ENCODE measurements around the gene MYL3. TPM values are rescaled to one million over a fixed set of nuclear protein-coding genes. Genes with fewer than 3 reads are reported as not detected.

The MYL3 gene
- polyA plus RNA-seq, 1 donor from 2014 or later = 2.1 TPM

GRCh38 chr3:46897031-46897430, 33.8 kb upstream of the MYL3 start:
- no peaks in the 10 kb centered on the region for H3K36me3 ChIP-seq (ENCODE audit: insufficient read depth, low read length)
- no peaks in the 10 kb centered on the region for H4K20me1 ChIP-seq (ENCODE audit: insufficient read depth)
- H3K9me3 ChIP-seq (ENCODE audit: low read length) = no peaks in the 10 kb centered on the region
- H3K27ac ChIP-seq (ENCODE audit: low read length) = no peak overlapping the region
- H2AFZ ChIP-seq (ENCODE audit: low read depth, low read length) = no peak overlapping the region
- H3K9me2 ChIP-seq (ENCODE audit: insufficient read depth, low read length) = no peaks in the 10 kb centered on the region
- H3K9ac ChIP-seq (ENCODE audit: low read length) = no peak overlapping the region
- no peak for TF ChIP-seq TAF1 (IDR thresholded peaks at IDR 0.05; ENCODE audit: low read depth)
- no peak for TF ChIP-seq SMC3 (conservative IDR thresholded peaks at IDR 0.05; ENCODE audit: poor library complexity)
- TF ChIP-seq EZH2 (IDR thresholded peaks at IDR 0.05; ENCODE audit: borderline replicate concordance, insufficient read depth, low read length, poor library complexity, severe bottlenecking) = no peak
- TF ChIP-seq EP300 (conservative IDR thresholded peaks at IDR 0.05; ENCODE audit: poor library complexity, severe bottlenecking) = no peak
- no peak for TF ChIP-seq MXI1 (conservative IDR thresholded peaks at IDR 0.05; ENCODE audit: poor library complexity, severe bottlenecking)
- H3K4me2 ChIP-seq (ENCODE audit: low read length) = no peak overlapping the region
- no peaks in the 10 kb centered on the region for H3F3A ChIP-seq (ENCODE audit: insufficient read depth, low read length, poor library complexity, severe bottlenecking)
- H3K79me2 ChIP-seq (replicated peaks; ENCODE audit: insufficient read depth, low read length) = no peaks in the 10 kb centered on the region
- H3K4me3 ChIP-seq (ENCODE audit: low read length) = no peak overlapping the region
- peaks cover 9% of the 10 kb centered on the region for H3K27me3 ChIP-seq (ENCODE audit: insufficient read depth, low read depth, low read length)

- Histone ChIP-seq H3K4me3 (ENCODE audit: low read length) (no peak overlapping the region), H3K9me3 (ENCODE audit: low read length) (no peaks in the 10 kb centered on the region), H3K36me3 (ENCODE audit: insufficient read depth, low read length) (no peaks in the 10 kb centered on the region), H3K9me2 (ENCODE audit: insufficient read depth, low read length) (no peaks in the 10 kb centered on the region), H3K79me2 (replicated peaks; ENCODE audit: insufficient read depth, low read length) (no peaks in the 10 kb centered on the region), H3K27me3 (ENCODE audit: insufficient read depth, low read depth, low read length) (peaks cover 9% of the 10 kb centered on the region), H2AFZ (ENCODE audit: low read depth, low read length) (no peak overlapping the region), H3F3A (ENCODE audit: insufficient read depth, low read length, poor library complexity, severe bottlenecking) (no peaks in the 10 kb centered on the region), H3K9ac (ENCODE audit: low read length) (no peak overlapping the region), H3K4me2 (ENCODE audit: low read length) (no peak overlapping the region), H3K27ac (ENCODE audit: low read length) (no peak overlapping the region), H4K20me1 (ENCODE audit: insufficient read depth) (no peaks in the 10 kb centered on the region)
- TF ChIP-seq MXI1 (conservative IDR thresholded peaks at IDR 0.05; ENCODE audit: poor library complexity, severe bottlenecking) (no peak), POLR2AphosphoS5 (IDR thresholded peaks at IDR 0.05) (no peak), TAF1 (IDR thresholded peaks at IDR 0.05; ENCODE audit: low read depth) (no peak), SMC3 (conservative IDR thresholded peaks at IDR 0.05; ENCODE audit: poor library complexity) (no peak)
These were observed 33.1 kb upstream of the MYL3 start for GRCh38 chr3:46896386-46896785.

- H3K4me2 ChIP-seq (ENCODE audit: low read length) = no peak overlapping the region
- no peaks in the 10 kb centered on the region for H3K9me2 ChIP-seq (ENCODE audit: insufficient read depth, low read length)
- TF ChIP-seq REST (IDR thresholded peaks at IDR 0.05; ENCODE audit: borderline replicate concordance) (no peak), EZH2 (IDR thresholded peaks at IDR 0.05; ENCODE audit: borderline replicate concordance, insufficient read depth, low read length, poor library complexity, severe bottlenecking) (no peak), RAD21 (conservative IDR thresholded peaks at IDR 0.05) (no peak), POLR2AphosphoS5 (IDR thresholded peaks at IDR 0.05) (no peak), MXI1 (conservative IDR thresholded peaks at IDR 0.05; ENCODE audit: poor library complexity, severe bottlenecking) (no peak), EP300 (conservative IDR thresholded peaks at IDR 0.05; ENCODE audit: poor library complexity, severe bottlenecking) (no peak), CTCF (IDR thresholded peaks at IDR 0.05; ENCODE audit: poor library complexity, severe bottlenecking) (no peak), TAF1 (IDR thresholded peaks at IDR 0.05; ENCODE audit: low read depth) (no peak)
- peaks cover 9% of the 10 kb centered on the region for H3K27me3 ChIP-seq (ENCODE audit: insufficient read depth, low read depth, low read length)
- H4K20me1 ChIP-seq (ENCODE audit: insufficient read depth) = no peaks in the 10 kb centered on the region
- no peaks in the 10 kb centered on the region for H3K9me3 ChIP-seq (ENCODE audit: low read length)
- H3F3A ChIP-seq (ENCODE audit: insufficient read depth, low read length, poor library complexity, severe bottlenecking) = no peaks in the 10 kb centered on the region
- H2AFZ ChIP-seq (ENCODE audit: low read depth, low read length) = no peak overlapping the region
- H3K79me2 ChIP-seq (replicated peaks; ENCODE audit: insufficient read depth, low read length) = no peaks in the 10 kb centered on the region
- H3K9ac ChIP-seq (ENCODE audit: low read length) = no peak overlapping the region
- no peak overlapping the region for H3K4me3 ChIP-seq (ENCODE audit: low read length)
- no peak overlapping the region for H3K27ac ChIP-seq (ENCODE audit: low read length)
- no peaks in the 10 kb centered on the region for H3K36me3 ChIP-seq (ENCODE audit: insufficient read depth, low read length)
These were observed 32.5 kb upstream of the MYL3 start for GRCh38 chr3:46895761-46896160.

All from neural cell (in vitro differentiated cells).